GM19240 (cell line): Measurements from ENCODE around the gene TMEM86B.
"Not testable (repeated sequence)": the region's sequence is repeated elsewhere in the genome, so short reads cannot be mapped to it uniquely, and the experiment has no call there.

Experiments used
- DNase-seq: peaks from one replicate; pipeline ENCODE4 v3.0.0; 2011; ENCODE audit warnings: low spot score; ENCODE audit not compliant: insufficient read length

Gene TMEM86B

DNA sequence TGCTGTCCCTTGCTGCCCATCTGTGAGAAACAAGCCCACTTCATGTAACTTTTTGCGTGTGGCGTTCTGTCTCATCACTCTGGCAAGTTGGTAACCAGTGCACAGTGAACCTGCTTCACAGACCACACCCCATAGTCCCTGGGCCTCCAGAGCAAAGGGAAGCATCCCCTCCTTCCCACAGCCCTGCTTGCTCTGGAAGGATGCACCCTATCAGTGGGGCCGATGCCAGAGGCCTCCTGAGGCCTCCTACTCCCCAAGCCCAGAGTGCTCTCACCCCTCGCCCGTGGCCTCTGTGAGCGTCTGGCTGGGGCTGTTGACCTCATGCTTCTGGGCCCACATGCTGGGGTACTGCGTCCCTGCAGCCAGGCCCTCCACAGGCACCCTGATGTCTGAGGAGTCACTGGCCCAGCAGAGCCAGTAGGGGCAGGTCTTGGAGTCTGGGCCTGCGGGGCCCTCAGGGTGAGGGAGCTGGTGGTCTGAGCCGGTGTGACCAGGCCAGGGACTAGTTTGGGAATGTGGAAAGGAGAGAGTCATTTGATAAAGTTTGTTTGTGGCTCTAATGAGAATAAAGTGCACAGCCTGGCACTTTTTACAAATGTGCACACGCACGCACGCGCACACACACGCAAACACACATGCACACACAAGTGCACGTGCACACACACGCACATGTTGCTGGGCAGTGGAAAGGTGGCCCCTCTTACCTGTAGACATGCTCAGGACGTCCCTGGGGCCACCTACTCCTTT is 5.1 kb downstream of the TMEM86B start:
- DNase-seq: no peak

DNA sequence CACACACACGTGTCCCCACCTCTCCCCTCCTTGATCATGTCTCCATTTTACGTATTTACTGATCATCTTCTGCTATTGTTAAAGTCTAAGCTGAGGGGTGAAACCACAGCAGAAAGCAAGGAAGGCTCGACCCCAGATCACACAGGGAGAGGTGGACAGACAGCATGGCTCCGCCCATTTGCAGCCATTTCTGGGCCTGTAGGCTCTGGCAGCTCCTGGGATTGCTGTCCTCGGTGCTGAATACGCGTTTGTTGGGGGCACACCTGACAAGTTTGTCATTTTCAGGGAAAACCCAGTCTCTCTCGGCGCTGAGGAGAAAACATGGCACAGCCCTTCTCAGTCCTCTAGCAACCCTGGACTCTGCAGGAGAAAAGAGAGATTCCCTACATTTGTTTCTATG is 8.0 kb downstream of the TMEM86B start:
- DNase-seq: no peak

DNA sequence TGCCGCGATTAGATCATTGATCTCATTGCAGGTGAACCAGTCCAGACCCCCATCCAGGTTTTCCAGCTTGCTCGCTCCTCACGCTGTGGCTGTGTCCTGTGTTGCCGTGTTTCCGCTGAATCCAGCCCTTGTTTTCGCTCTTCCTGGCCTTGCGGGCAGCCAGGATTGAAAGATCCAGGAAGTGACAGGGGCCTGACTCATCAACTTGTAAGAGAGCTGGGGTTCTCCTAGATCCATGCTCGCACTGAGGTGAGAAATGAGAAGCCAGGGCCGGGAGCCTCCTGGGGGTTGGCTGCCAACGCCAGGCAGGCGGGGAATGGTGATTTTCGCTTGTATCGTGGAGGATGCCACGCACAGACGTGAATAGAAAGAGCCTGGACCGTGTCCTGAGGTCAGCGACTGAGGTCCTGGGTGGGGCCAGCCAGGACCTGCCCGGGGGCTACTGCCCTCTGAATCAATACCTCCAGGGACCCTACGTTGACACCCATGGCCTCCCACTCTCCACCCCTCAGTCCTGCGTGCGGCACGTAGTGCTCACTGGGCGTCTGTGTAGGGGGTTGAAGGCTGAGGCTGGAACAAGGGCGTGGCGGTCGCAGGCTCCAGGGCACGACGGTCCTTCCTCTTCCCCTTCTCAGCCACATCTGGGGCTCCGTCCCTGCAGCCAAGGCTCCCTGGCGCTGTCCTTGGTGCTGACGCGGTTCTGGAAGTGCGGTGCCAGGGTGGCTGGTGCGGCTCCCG is 11.9 kb downstream of the TMEM86B start:
- DNase-seq: no peak

DNA sequence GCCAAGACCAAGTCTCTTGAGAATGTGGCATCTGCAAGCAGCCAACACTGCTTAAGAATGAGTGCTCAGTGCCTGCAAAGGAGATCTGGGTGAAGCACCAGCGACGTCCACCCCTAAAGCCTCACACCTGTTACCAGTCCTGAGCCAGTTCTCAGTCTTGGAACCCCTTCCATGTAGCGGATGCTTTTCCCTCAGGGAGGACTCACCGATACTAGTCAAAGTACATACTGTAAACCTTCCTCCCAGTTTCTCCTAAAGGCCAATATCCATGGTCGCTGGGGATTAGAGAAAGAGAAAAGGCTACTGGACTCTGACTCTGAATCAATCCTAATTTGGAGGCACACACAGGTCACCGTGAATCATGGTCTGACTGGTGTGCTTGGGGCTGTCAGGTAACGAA is 15.0 kb downstream of the TMEM86B start:
- DNase-seq: no peak

DNA sequence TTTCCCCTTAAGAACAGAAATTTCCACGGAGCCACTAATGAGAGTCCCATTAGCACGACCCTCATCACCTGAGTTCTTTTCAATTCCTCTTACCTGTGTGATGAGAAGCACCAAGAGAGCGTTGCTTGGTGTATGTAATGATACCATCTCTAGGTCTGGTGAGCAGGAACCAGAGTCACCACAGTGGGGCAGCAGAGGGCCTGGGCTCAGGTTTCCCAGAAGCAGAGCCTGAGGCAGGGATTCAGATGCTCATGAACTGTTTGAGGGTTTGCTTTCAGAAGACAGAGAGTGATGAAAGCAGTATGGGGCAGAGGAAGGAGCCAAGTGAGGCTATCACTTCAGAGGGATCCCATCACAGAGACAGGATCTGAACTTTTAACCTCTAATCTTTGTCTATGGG is 16.1 kb downstream of the TMEM86B start:
- no peak for DNase-seq

DNA sequence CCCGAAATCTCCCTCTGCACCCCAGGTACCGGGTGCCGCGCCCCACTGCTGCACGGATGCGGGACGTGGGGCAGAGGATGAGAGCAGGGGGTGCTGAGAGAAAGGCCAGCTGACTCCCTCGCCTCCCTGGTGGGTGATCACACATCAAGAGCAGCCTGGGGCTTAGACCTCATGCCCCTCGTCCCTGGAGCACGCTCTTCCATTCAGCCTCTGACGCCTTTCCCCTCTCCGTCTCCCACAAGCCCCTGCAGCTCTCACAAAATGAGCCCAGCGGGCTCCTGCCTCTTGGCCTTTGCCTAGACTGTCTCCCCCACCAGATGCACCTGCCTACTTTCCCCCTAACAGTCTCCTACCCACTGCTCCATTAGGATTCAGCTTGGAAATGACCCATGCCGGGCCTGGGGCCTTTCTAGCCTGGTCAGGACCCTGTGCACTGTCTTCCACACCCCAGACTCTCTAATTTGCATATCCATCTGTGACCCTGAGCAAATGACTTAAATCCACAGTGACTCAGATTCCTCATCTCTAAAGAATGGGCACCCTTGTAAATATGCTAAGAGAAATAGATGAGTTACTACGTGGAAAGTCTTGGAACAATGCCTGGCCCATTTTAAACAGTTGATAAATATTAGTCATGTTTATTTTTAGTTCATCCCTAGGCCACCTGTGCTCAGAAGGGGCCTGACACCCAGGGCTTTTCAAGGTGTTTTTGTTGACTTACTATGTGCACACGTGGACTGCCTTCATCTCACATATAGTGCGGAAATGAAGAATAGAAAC is 18.7 kb downstream of the TMEM86B start:
- no peak for DNase-seq

DNA sequence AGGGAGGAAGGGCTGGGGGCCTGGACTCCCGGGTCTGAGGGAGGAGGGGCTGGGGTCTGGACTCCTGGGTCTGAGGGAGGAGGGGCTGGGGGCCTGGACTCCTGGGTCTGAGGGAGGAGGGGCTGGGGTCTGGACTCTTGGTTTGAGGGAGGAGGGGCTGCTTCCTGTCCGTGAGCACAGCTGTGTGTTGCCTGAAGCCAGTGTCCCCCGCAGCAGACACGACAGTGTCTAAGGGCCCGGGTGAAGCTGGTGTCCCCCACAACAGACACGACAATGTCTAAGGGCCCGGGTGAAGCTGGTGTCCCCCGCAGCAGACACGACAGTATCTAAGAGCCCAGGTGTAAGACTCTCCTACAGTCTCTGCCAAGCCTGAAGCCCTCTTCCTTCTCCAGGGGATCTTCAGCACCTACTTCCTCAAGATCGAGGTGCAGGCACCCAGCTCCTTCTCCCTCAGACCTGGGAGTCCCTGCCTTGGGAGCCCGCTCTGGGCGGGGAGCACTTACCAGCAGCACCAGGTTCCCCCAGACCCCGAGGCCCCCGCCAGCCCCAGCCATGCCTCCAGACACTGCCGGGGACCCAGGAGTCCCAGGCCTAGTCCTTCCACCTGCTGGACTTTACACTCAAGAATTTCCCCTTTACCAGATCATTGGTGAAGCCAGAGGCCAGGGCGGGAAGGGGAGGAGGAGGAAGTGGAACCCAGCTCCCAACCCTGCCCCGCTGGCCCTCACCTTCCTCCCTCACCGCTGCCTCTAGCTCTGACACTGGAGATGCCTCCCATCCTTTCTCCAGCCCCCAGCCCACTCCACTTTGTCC is 19.5 kb downstream of the TMEM86B start, which contains the start of gene PTPRH:
Gene PTPRH, minus strand, starts transcription at position 622 of the 813 bp plus-strand sequence. Its CDS starts 68 bp downstream, at position 554.
- no peak for DNase-seq

DNA sequence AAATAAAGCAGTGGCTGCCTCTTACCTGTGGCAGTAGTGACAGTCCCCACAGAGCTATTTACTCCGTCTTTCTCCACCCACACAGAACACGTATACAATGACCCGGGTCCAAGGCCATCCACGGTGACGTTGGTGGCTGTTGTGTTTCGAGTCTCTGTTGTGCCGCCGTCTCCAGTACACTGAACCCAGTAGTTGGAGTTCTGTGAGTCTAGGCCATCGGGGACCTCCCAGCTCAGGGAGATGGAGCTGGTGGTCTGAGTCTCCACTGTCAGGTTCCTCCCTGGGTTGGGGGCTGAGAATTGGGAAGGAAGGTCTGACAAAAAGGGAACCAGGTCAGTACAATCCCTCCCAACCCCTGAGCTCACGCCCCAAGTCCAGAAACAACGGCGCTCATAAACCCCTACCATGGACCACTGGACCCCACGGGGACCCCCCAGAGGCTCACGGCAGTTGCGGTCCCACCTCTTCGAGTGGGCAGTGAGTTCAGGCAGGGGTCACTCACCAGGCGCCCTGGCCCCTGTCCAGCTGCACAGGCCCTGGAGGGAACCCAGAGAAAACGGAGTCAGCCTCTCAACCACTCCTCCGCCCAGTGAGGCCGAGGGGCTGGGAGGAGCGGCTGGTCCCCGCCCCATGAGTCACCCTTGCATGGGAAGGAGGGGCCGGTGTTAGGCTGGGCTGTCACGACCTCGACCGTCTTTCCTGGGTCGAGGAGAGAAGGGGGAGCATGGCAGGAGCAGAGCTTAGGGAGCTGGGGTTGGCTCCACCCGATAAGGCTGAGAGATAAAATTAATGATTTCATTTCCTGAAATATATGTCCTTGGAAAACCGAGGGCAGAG is 21.7 kb downstream of the TMEM86B start:
- no peak for DNase-seq

DNA sequence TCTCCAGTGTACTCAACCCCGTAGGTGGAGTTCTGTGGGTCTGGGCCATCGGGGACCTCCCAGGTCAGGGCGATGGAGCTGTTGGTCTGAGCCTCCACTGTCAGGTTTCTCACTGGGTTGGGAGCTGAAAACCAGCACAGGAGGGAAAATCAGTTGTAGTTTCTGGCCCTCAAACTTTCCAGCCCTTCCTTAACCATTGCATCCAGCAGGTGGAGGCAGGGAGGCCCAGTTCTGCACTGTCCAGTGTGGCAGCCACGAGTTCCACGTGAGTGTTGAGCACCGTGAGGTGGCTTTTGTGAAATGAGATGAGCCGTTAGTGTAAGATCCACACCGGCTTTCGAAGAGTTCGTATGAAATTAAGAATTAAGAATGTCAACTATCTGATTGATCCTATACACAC is 26.4 kb downstream of the TMEM86B start:
- DNase-seq: not testable (repeated sequence)

DNA sequence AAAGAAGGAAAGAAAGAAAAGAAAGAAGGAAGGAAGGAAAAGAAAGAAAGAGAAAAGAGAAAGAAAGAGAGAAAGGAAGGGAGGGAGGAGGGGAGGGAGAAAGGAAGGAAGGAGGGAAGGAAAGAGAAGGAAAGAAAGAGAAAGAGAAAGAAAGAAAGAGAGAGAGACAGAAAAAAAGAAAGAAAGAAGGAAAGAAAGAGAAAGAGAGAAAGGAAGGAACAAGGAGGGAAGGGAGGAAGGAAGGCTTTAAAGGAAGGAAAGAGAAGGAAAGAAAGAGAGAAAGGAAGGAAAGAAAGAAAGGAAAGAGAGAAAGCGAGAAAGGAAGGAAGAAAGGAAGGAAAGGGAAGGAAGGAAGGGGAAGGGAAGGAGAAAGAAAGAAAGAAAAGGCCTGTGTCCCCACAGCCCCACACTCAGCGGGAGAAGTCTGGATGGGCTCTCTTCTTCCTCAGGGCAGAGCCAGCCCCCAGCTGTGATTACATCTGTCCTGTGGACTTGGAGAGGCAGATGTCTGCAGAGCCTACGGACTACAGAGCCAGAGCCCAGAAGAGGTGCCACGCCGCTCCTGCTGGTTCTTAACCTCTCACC is 28.9 kb downstream of the TMEM86B start:
- DNase-seq: no peak

DNA sequence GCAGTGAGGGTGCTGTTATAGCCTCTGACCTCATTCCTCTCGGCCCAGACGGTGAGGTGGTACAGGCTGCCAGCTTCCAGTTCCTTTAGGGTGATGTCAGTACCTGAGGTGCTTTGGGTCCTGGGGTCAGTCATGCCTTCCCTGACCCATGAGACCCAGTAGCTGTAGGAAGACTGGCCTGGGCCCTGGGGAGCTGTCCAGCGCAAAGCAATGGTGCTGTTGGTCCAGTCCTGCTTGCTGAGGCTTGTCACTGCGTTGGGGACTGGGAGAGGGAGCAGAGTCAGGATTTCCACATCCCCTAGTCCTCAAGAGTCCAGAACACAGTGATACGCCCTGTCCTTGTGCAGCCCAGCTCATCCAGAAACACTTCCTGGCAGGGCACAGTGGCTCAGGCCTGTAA is 29.9 kb downstream of the TMEM86B start:
- DNase-seq: no peak

DNA sequence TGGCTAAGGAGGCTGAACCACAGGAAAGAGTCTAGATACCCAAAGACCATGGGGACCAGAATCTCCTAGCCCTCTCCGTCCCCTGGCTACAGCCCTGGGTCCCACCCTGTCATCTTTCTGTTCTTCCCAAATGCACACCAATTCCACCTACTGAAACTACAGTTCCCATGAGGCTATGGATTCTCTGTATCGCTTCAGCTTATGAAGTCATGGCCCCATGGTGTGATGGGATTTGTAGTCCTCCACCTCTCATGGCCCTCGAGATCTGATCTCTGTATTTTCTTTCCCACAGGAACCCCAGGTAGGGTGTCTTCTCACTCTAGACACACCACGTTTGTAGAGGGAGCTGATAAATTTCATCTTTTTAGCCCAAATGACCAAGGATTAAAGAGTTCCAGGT is 31.0 kb downstream of the TMEM86B start:
- DNase-seq: no peak

DNA sequence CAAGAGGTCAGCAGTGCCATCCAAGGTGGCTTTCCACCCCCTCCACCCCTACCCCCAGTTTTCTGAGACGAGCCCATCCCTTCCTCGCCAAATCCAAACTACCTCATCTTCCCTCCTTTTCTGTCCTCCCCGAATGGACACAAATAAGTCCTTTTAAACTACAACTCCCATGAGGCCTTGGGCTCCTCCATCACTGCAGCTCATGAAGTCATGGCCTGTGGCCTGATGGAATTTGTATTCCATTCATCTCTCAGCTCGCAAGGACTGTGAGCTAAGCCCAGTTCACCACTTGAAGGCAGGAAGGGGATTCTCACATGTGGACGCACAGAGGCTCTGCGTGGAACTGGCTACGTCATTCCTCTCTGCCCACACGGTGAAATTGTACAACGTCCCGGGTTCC is 31.8 kb downstream of the TMEM86B start:
- DNase-seq: no peak

DNA sequence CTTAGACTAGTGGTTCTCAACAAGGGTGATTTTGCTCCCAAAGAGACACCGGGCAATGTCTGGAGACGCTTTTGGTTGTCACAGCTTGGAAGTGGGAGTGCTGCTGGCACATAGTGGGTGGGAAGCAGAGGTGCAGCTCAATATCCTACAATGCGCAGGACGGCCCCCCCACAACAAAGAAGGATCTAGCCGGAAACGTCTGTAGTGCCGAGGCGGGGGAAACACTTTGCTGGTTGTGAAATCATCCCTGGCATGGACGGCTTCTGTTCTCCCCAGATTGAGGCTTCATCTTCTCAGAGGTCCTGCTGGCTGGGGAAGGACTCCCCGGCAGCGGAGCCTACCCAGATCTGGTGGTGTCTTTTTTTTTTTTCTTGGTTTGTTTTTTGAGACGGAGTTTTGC is 35.1 kb downstream of the TMEM86B start:
- no peak for DNase-seq

DNA sequence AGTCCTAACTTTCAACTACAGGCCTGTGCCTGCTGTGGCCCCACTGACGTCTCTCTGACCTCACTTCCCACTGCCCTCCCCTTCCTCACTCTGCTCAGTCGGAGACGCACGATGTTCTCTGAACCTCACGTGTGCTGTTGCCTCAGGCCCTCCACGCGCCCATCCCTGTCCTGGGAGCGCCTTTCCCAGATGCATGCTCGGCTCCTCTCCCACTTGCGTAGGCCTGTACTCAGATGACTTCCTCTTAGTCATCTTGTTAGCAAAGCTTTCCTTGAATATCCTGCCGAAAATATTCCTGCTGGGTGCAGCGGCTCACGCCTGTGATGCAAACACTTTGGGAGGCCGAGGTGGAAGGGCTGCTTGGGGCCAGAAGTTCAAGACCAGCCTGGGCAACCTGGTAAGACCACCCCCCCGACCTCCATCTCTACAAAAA is 39.1 kb downstream of the TMEM86B start:
- no peak for DNase-seq

DNA sequence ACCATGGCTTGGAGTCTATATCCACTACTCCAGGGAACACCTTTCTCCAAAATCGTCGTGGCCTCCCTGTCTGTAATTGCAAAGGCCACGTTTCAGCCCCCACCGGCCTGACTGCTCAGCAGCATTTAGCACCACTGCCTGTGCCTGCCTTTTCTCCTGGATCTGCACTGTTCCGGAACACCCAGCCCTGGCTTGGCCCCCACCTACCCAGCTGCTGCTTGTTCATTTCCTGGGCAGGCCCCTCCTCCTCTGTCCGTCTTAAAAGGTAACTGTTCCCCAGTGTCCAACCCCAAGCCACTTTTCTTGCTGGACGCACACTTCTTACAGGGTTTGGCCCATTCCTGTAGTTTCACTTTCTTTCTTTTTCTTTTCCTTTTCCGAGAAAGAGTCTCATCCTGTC is 39.9 kb downstream of the TMEM86B start:
- no peak for DNase-seq

DNA sequence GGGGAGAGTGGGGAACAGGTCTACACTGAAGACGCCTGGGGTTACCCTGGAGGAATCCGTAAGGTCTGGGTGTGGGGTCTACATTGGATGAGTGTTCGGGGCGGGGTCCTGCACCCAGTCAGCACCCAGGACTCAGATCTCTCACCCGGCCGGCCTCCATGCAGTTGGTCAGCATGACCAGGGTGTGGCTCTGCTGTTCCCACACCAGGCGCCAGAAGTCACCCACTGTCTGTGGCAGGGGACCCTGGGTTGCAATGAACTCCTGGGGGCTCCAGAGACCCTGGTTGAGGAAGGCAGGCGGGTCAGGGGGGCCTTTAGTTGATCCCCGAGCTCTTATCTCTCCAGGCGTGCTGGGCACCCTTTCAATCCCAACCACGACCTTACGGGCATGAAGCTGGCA is 42.5 kb downstream of the TMEM86B start:
- DNase-seq: no peak

DNA sequence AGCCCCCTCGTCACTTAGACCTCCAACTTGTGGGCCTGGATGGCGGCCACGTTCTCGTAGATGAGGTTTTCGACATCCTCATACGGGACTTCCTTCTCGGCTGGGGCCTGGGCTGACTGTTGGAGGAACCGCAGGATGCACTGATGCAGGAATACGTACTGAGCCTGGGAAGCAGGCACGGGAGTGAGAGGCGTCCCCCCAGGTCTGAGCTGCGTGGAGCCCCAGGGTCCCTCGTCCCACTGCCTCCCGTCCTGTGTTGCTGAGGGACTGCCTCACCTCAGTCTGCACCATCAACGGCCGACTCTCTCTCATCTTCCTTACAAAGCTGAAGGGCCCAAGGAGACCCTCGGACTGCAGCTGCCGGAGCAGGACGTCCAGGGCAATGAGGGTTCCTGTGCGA is 46.8 kb downstream of the TMEM86B start:
- DNase-seq: no peak

DNA sequence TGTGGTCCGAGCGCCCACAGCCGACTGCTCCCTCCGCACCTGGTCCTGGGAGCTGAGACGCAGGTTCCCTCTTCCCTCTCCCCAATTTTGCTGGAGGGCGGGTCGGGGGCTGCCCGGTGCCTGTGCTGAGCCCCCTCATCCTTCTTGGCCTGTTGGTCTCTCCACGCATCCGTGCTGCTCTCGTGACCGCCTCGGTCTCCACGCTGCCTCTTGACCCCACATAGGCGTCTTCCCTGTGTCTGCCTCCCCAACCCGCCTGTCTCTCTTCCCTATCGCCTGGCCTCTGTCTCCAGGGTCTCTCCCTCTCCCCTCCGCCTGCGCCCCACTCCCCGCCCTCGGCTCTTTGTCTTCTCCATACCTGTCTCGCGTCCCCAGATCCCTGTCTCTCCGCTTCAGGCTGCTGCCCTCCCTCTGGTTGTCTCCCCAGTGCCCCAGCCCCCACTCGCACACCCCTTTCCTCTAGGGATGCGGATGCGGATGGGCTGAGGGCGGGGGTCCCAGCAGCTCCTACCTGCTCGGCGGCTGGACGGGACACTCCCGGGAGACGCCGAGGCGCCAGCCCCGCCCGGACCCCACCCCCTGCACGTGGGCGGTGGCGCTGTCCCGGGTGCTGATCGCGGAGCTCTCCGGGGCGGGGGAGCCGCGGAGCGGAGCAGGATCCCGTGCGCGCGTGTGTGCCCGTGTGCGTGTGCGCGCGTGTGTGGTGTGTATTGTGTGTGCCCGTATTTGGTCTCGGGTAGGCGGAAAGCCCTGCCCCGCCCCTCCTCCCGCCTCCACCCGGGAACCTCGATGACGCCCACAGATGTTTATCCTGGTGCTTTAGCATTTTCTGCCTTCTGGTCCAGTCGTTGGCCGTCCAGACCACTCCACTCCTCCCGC is 48.7 kb downstream of the TMEM86B start, which contains the start of gene SYT5:
Gene SYT5, minus strand, starts transcription at position 684 of the 879 bp plus-strand sequence. CDS start 1,248 bp downstream, outside the sequence.
- DNase-seq: no peak
